Endothelial cell of umbilical vein (primary cell): ENCODE measurements around the gene RSPRY1. TPM values are rescaled to one million over a fixed set of nuclear protein-coding genes. Genes with fewer than 3 reads are reported as not detected.

Experiments used
- BruUV-seq: library from RNA; stranded (reverse); fragments of 400-500 nt; replicated peaks from 2 replicates; lab custom pipeline; 2021; lab: Mats Ljungman, UMichigan
- CTCF ChIA-PET: fragments of 300-600, 350-600 bp; sonication (Branson Sonifier 250); formaldehyde crosslinking; loops from one replicate; lab custom pipeline; 2021; ENCODE audit warnings: antibody characterized with exemption, inconsistent platforms; lab: Charles Lee
- POLR2A ChIA-PET: fragments of 300-600, 350-600 bp; sonication (Branson Sonifier 250); formaldehyde crosslinking; loops from one replicate; lab custom pipeline; 2021; ENCODE audit warnings: antibody characterized with exemption, inconsistent platforms; lab: Charles Lee
- DNase-seq: peaks from one replicate; pipeline ENCODE4 v3.0.0-alpha.2; 2011; ENCODE audit warnings: low read depth, low spot score
- FAIRE-seq: peaks from 2 replicates; lab custom pipeline; 2011; peaks lifted over from hg19 to GRCh38; lab: Jason Lieb, UNC
- H2AFZ ChIP-seq: 2 replicates; pipeline ENCODE4 v1.6.0; 2012; ENCODE audit warnings: low read depth, low read length, control low read depth, inconsistent platforms
- H3K27ac ChIP-seq: 2 replicates; pipeline ENCODE4 v1.5.1; 2011; ENCODE audit warnings: low read depth, mild to moderate bottlenecking, control low read depth, low read length, moderate library complexity; ENCODE audit not compliant: insufficient read depth
- H3K27me3 ChIP-seq, 2 experiments: 2 replicates each; pipeline versions ENCODE4 v1.6.0 to v1.6.1; 2011; ENCODE audit warnings: low read length in 2 of 2, mixed read lengths in 1 of 2; ENCODE audit not compliant: control insufficient read depth in 2 of 2, insufficient read depth in 2 of 2
- H3K36me3 ChIP-seq, 2 experiments: 2 replicates in 1 of 2; 3 replicates in 1 of 2; pipeline ENCODE4 v1.5.1; 2011; ENCODE audit warnings: low read length in 2 of 2, mild to moderate bottlenecking in 1 of 2, moderate library complexity in 1 of 2; ENCODE audit not compliant: control insufficient read depth in 2 of 2, insufficient read depth in 2 of 2; ENCODE audit errors: extremely low read depth in 1 of 2
- H3K4me1 ChIP-seq: 3 replicates; pipeline ENCODE4 v1.5.1; 2011; ENCODE audit warnings: mild to moderate bottlenecking, low read length; ENCODE audit not compliant: control insufficient read depth, insufficient read depth; ENCODE audit errors: extremely low read depth
- H3K4me2 ChIP-seq: 2 replicates; pipeline ENCODE4 v1.6.1; 2011; ENCODE audit warnings: low read length, control low read depth, mixed read lengths; ENCODE audit not compliant: insufficient read depth
- H3K4me3 ChIP-seq, 3 experiments: fragments of 200-600 bp in 1 of 3; sonication (generic), shearing (Covaris generic) in 1 of 3; replicated peaks in 1 of 3; 2 replicates each; pipeline ENCODE4 v1.5.1; 2011 to 2016; ENCODE audit warnings: control low read depth in 3 of 3, low read length in 3 of 3, mild to moderate bottlenecking in 2 of 3, inconsistent platforms in 1 of 3, low read depth in 1 of 3, moderate library complexity in 1 of 3; ENCODE audit not compliant: insufficient read depth in 1 of 3
- H3K79me2 ChIP-seq: 2 replicates; pipeline ENCODE4 v1.6.0; 2012; ENCODE audit warnings: low read length, inconsistent platforms; ENCODE audit not compliant: control insufficient read depth, insufficient read depth
- H3K9ac ChIP-seq: replicated peaks from 2 replicates; pipeline ENCODE3; 2011; ENCODE audit warnings: low read length, control low read depth; ENCODE audit not compliant: insufficient read depth; ENCODE audit errors: extremely low read depth
- H3K9me1 ChIP-seq: replicated peaks from 3 replicates; pipeline ENCODE4 v1.6.0; 2011; ENCODE audit warnings: mild to moderate bottlenecking, low read length; ENCODE audit not compliant: control insufficient read depth, insufficient read depth; ENCODE audit errors: extremely low read depth
- H3K9me3 ChIP-seq: replicated peaks from 2 replicates; pipeline ENCODE4 v1.5.1; 2012; ENCODE audit warnings: low read length, inconsistent platforms; ENCODE audit not compliant: control insufficient read depth, insufficient read depth
- H4K20me1 ChIP-seq: replicated peaks from 2 replicates; pipeline ENCODE3; 2011; ENCODE audit warnings: mild to moderate bottlenecking, low read length; ENCODE audit not compliant: control insufficient read depth, insufficient read depth; ENCODE audit errors: extremely low read depth
- CTCF ChIP-seq, 2 donors: IDR thresholded peaks; 1 replicate in 1 of 2; 2 replicates in 1 of 2; pipeline ENCODE4 v1.5.1; 2011; ENCODE audit warnings: low read length in 2 of 2, mild to moderate bottlenecking in 2 of 2, moderate library complexity in 2 of 2, control low read depth in 1 of 2, inconsistent platforms in 1 of 2, low read depth in 1 of 2; ENCODE audit not compliant: insufficient read depth in 1 of 2; ENCODE audit errors: extremely low read depth in 1 of 2
- EZH2 ChIP-seq: IDR thresholded peaks from 2 replicates; pipeline ENCODE4 v1.6.1; 2012; ENCODE audit warnings: borderline replicate concordance, low read depth, mild to moderate bottlenecking, moderate library complexity, low read length, inconsistent platforms; ENCODE audit not compliant: severe bottlenecking
- GATA2 ChIP-seq: IDR thresholded peaks from 2 replicates; pipeline ENCODE4 v1.7.0; 2011; ENCODE audit warnings: low read depth, mild to moderate bottlenecking, moderate library complexity, mixed read lengths, low read length; ENCODE audit not compliant: insufficient read length, insufficient read depth
- MYC ChIP-seq: IDR thresholded peaks from one replicate; pipeline ENCODE4 v1.6.1; 2011; ENCODE audit warnings: mild to moderate bottlenecking, low read depth, low read length
- POLR2A ChIP-seq: IDR thresholded peaks from 2 replicates; pipeline ENCODE4 v1.6.1; 2012; ENCODE audit warnings: low read depth, mild to moderate bottlenecking, control low read depth, low read length
- POLR2AphosphoS5 ChIP-seq: IDR thresholded peaks from 2 replicates; pipeline ENCODE4 v1.6.1; 2012; ENCODE audit warnings: low read depth, mild to moderate bottlenecking, control low read depth, low read length, moderate library complexity; ENCODE audit not compliant: insufficient read depth
- dilution Hi-C: fragments of 300-500 bp; cut with MboI; formaldehyde crosslinking; loops from one replicate; pipeline ENCODE4 v1.15.0; 2019; ENCODE audit warnings: low sequenced_read_pairs; ENCODE audit not compliant: extremely low pct_ligation_motif_present
- intact Hi-C: fragments of 100-400 bp; cut with micrococcal nuclease; formaldehyde crosslinking; loops from one replicate; pipeline ENCODE4 v1.10.0; 2022
- polyA plus RNA-seq, 4 experiments: library from polyadenylated mRNA; depleted of rRNA in 3 of 4; stranded (reverse) in 3 of 4; unstranded in 1 of 4; fragments of >200 nt; gene quantifications; 2 replicates each; pipeline versions ENCODE4 v1.2.1 to v1.2.3, GENCODE V29; 2011 to 2012; ENCODE audit warnings: missing spikeins in 1 of 4
- total RNA-seq: library from RNA; stranded (reverse); gene quantifications from 2 replicates; pipeline ENCODE4 v1.2.3, GENCODE V29; 2021

Gene RSPRY1
- total and polyA plus RNA-seq, 2 donors (not counting 3 experiments of a cell fraction or from before 2014, with no cell fraction given), result 28.5 to 55.1 TPM

GRCh38 chr16:57244463-57244766 lies 58.3 kb downstream of the RSPRY1 start:
- Histone ChIP-seq H3K9me3 (no peaks in the 10 kb centered on the region), H3K4me3 (peak overlapping the region; percentile 15 to 61 (median 32)), H3K4me2 (peak overlapping the region; percentile 92), H3K9me1 (no peaks in the 10 kb centered on the region), H3K9ac (peak overlapping the region; percentile 77), H3K36me3 (peaks cover 4 to 17% of the 10 kb centered on the region in 2 experiments), H3K79me2 (peaks cover 10% of the 10 kb centered on the region), H4K20me1 (no peaks in the 10 kb centered on the region), H3K27me3 (no peaks in the 10 kb centered on the region), H3K4me1 (peaks cover 11% of the 10 kb centered on the region), H3K27ac (peak overlapping the region; percentile 72), H2AFZ (peak overlapping the region; percentile 65)
- no peak for DNase-seq
- ChIA-PET POLR2A (interaction anchor here (1.1 kb wide), 1 partner anchor 16 kb away, joined by 8 read pairs; no protein-coding TSS in a partner anchor), CTCF (interaction anchor here (0.6 to 1.5 kb wide), 5 partner anchors 13 to 181 kb away, joined by 3 to 12 read pairs (median 3); no protein-coding TSS in a partner anchor)
- intact Hi-C loops (loop anchor here (2.0 kb wide), 3 partner anchors 40 to 58 kb away; partner anchors contain the start of genes PLLP, PSME3IP1 and RSPRY1), dilution Hi-C loops (no loop called here)
- BruUV-seq, result TSS peak; percentile 92
- TF ChIP-seq MYC (no peak), GATA2 (no peak), POLR2AphosphoS5 (no peak), EZH2 (no peak), POLR2A (no peak), CTCF (IDR thresholded peaks at IDR 0.05; ENCODE audit: extremely low read depth in 1 of 2, insufficient read depth in 1 of 2, low read depth in 1 of 2, low read length in 2 of 2) (no peak)
- FAIRE-seq, result no peak
